Stimulated activated CD8-positive, alpha-beta memory T cell treated with anti-CD3 and anti-CD28 coated beads, Interleukin-7, amount 100 ng/mL, for 1 hour (primary cell): Measurements from ENCODE around the gene STARD3.
A peak's percentile ranks its signal among the peaks of the same experiment; 100 is the strongest.

ENCODE experiments used
- DNase-seq, 2 donors: peaks; one replicate each; pipeline ENCODE4 v3.0.0-alpha.2; 2020; ENCODE audit warnings: low read depth in 2 of 2

The STARD3 gene

DNA sequence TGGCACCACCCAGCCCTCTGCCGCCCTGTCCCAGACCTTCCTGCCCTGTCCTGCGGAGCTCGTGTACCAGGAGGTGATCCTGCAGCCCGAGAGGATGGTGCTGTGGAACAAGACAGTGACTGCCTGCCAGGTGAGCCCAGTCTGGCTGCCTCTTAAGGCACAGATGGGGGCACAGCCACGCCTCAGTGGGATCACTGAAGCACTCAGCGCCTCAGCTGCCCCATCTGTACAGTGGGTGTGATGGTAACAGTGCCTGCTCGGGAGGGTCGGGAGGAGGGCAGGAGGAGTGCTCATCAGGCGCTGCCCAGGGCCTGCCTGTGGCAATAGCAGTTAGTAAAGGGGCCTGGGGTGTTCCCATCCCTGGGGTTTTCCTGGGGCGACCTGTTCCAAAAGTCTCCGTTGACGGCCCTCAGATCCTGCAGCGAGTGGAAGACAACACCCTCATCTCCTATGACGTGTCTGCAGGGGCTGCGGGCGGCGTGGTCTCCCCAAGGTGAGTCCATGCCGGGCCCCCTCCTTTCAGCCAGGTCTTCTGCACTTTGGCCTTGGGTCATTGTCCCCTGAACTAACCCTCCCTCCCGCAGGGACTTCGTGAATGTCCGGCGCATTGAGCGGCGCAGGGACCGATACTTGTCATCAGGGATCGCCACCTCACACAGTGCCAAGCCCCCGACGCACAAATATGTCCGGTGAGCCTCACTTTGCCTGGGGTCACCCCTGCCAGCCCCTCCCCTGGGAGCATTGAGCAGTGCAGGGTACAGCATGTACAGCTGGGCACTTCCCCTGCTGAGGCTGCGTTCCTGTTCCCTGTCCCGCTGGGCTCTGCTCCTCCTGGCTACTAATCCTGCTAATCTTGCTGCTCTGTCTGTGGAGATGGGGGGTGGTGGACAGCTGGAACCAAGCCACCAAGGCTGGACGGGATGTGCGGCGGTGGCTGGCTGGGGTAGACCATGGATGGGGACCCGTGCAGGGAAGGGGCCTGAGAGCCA is 23.7 kb downstream of the STARD3 start:
- DNase-seq: no peak

DNA sequence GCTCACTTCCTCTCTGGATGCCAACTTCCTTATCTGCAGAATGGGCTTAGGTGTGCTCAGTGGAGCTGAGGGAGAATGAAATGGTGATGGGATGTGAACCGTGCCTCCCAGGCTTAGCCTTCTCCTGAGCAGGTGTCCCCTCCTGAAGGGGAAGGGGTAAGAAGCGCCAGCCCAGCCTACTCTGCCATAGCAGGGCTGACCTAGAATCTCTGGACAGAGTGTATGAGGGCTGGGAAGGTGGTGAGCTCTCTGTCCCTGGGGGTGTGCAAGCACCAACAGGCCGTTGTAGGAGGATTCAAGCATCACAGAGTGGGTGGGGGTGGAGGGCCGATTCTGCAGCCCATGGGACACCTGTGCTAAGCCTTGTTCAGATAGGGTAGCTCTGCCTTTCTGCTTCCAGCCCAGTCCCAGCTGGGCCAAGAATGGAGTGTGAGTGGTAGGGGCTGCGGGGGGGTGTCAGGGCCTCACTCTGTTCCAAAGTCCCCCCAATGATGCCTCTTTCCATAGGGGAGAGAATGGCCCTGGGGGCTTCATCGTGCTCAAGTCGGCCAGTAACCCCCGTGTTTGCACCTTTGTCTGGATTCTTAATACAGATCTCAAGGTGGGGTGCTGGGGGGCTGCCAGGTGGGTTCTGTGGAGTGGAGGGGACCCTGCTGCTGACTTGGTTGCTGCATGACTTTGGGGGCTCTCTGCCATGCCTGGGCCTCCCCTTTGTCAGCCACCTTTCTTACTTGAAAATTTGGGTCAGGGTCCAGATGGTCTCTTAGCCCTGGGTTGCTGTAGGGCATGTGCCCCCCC is 25.0 kb downstream of the STARD3 start:
- no peak for DNase-seq

DNA sequence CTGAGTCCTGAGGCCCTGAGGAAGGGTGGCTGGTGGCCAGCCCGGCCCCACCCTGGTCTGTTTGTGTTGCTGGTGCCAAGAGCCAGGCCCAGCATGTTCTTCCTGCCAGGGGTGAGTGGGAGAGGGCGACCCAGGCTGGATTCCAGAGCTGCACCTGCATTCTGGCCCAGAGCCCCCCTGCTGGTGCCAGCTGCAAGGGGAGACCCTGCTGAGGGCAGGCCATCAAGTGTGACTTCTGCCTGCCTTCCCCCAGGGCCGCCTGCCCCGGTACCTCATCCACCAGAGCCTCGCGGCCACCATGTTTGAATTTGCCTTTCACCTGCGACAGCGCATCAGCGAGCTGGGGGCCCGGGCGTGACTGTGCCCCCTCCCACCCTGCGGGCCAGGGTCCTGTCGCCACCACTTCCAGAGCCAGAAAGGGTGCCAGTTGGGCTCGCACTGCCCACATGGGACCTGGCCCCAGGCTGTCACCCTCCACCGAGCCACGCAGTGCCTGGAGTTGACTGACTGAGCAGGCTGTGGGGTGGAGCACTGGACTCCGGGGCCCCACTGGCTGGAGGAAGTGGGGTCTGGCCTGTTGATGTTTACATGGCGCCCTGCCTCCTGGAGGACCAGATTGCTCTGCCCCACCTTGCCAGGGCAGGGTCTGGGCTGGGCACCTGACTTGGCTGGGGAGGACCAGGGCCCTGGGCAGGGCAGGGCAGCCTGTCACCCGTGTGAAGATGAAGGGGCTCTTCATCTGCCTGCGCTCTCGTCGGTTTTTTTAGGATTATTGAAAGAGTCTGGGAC is 25.8 kb downstream of the STARD3 start:
- DNase-seq: no peak

DNA sequence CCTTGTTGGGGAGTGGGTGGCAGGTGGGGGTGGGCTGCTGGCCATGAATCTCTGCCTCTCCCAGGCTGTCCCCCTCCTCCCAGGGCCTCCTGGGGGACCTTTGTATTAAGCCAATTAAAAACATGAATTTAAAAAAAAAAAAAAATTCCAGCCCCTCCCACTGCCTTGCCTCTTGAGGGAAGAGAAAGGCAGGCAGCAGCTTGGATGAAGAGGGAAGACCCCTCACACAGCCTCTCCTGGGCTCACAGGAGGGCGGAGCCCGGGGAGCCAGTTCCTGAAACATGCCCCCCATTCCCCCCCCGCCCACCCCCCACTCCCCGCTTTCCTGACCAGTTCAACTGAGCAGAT is 26.4 kb downstream of the STARD3 start:
- no peak for DNase-seq

DNA sequence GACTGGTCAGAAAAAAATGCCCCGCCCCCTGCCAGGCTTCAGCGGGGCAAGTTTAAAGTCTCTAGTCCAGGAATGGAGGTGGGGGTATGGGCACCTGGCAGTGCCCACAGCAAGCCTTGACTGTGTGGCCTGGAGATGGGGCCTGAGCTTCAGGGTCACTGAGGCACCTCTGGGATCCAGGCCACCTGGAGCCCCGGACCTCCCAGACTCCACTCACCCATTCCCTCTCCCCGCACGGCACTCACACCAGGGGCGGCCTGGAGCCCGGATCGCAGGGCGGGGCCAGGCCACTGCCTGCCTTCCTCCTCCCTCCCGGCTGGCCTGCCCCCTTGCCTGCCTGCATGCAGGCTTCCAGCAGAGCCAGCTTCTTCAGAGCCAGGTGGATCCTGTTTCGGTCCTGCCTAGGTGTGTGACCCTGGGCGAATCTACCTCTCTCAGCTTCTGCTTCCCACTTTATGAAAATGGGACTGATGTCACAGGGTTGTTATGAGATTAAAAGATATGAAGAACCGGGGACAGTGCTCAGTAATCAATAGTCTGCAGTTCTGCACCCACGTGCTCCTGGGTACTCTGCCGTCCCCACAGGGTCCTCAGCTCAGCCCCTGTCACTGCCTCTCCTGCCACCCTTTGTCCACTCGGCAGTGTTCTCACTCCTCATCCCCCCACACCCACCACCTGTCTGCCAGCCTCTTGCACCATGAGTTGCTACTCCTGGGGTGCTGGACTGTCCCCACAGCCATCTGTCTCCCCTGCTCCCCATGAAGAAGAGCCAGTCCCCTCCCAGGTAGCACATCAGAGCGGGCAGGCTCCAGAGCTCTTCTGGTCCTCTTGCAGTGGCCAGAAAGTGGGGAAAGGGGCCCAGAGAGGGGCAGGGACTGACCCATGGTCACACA is 27.0 kb downstream of the STARD3 start:
- no peak for DNase-seq

DNA sequence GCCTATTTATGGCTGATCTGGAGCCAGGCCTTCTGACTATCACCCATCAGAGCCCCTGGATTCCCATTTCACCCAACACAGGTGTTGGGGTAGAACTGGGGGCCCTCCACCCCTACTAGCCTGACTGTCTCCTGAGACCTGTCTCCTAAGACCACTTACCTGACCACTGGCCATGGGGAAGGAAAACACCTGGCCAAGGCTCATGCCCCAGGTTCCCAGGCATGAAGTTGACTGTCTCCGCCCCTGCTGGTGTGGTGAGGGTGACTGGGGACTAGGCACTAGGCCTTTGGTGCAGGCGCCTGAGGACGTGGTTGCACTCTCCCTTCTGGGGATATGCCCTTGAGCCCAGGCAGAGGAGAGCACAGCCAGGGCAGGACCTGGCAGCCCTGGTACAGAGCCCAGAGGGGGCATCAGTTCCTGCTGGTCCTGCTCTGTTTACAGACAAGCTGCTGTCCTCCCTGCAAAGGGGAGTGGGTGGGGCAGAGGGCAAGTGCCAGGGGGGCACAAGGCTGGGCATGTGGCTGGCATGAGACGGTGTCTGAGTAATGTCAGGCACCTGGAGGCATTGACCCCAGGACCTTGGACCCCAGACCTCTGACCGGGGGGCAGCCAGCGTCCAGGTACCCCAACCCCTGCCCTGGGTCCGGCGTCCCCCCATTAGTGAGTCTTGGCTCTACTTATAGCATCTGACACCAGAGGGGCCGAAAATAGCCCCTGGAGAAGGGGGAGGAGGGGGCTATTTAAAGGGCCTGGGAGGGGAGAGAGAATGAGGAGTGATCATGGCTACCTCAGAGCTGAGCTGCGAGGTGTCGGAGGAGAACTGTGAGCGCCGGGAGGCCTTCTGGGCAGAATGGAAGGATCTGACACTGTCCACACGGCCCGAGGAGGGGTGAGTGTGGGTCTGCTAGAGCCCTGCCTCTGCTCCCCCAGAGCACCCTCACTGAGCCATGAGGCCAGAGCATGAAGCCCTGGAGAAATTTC is 27.9 kb downstream of the STARD3 start, which contains the start of gene TCAP:
TSS of gene TCAP (plus strand) at position 769 of the 981 bp plus-strand sequence. CDS start at position 780, 11 bp downstream.
- no peak for DNase-seq

DNA sequence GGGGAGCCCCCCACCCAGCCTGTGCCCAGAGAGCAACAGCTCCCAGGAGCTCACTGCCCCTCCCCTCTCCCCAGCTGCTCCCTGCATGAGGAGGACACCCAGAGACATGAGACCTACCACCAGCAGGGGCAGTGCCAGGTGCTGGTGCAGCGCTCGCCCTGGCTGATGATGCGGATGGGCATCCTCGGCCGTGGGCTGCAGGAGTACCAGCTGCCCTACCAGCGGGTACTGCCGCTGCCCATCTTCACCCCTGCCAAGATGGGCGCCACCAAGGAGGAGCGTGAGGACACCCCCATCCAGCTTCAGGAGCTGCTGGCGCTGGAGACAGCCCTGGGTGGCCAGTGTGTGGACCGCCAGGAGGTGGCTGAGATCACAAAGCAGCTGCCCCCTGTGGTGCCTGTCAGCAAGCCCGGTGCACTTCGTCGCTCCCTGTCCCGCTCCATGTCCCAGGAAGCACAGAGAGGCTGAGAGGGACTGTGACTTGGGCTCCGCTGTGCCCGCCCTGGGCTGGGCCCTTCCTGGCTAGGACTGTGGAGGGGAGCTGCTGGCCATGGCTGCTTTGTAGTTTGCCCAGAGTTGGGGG is 28.8 kb downstream of the STARD3 start:
- DNase-seq: no peak

DNA sequence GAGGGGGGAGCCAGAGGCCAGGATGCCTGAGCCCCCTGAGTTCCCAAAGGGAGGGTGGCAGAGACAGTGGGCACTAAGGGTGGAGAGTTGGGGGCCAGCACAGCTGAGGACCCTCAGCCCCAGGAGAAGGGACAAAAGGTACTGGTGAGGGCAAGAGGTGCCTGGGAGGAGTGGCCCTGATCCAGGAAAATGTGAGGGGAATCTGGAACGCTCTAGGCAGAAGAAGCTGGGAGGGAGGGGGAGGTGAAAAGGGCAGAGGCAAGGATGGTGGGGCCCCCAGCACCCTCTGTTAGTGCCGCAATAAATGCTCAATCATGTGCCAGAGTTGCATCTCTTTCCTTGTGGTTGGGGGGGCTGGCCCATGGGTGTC is 29.3 kb downstream of the STARD3 start:
- no peak for DNase-seq

DNA sequence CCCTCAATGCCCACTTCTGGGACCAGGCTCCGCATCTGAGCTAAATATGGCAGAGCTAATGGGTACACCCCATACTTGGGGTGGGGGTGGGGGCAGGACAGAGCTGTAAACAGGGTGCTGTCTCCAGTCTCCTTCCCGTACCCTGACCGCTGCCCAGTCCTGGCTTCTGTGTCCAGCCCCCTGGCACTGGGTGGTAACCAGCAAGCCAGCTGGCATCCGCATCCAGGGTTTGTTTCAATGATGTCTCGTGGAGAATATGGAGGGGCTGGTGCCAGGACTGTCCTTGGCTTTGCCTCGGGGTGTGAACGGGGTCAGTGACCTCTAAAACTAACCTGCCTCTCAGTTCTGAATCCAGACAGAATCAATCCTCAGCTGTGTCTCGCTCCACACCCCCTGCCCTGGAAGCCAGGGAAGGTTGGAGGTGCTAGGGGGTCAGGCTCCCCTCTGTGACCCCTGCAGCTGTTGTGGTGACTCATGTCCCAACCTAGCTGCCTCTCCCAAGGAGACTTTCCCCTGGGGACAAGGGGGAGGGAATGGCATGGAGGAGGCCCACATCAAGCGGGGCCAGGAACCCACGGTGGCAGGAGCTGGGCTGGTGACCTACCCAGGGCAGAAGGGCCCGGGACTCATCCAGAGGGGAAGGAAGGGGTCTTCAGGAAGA is 29.8 kb downstream of the STARD3 start:
- DNase-seq: no peak

DNA sequence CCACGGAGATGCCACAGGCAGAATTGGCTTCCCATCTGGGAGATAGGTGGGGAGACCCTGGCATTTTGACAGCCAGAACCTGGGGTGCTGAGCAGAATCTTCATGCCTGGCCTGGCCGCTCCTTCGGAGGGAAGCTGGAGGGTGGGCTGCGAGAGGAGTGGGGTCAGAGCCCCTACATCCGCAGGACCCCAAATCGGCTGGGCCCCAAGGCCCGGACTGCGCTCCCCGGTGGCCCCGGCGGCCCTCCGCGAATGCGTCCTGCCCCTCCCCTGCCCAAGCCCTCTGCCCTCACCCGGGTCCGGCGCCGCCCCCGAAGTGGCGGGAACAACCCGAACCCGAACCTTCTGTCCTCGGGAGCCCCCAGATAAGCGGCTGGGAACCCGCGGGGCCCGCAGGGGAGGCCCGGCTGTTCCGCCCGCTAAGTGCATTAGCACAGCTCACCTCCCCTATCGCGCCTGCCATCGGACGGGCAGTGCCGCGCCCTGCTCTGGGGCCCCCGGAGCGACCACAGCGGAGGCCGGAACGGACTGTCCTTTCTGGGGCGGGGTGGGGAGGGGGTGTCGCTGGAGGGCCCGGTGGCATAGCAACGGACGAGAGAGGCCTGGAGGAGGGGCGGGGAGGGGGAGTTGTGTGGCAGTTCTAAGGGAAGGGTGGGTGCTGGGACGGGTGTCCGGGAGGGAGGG is 30.5 kb downstream of the STARD3 start:
- no peak for DNase-seq

DNA sequence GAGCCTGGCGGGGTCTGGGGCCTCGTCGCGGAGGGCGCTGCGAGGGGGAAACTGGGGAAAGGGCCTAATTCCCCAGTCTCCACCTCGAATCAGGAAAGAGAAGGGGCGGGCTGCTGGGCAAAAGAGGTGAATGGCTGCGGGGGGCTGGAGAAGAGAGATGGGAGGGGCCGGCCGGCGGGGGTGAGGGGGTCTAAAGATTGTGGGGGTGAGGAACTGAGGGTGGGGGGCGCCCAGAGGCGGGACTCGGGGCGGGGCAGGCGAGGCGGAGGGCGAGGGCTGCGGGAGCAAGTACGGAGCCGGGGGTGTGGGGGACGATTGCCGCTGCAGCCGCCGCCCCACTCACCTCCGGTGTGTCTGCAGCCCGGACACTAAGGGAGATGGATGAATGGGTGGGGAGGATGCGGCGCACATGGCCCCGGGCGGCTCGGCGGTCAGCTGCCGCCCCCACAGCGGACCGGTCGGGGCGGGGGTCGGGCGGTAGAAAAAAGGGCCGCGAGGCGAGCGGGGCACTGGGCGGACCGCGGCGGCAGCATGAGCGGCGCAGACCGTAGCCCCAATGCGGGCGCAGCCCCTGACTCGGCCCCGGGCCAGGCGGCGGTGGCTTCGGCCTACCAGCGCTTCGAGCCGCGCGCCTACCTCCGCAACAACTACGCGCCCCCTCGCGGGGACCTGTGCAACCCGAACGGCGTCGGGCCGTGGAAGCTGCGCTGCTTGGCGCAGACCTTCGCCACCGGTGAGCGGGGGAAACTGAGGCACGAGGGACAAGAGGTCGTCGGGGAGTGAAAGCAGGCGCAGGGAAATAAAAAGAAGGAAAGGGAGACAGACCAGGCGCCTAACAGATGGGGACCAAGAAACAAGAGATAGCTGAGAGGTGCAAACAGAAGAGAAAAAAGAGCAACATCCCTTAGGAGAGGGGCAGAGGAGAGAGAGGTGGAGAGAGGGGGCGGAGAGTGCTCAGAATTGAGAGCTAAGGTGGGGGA is 31.3 kb downstream of the STARD3 start, which contains the start of gene PNMT:
TSS of gene PNMT (plus strand) at position 509 of the 980 bp plus-strand sequence. CDS start at position 532, 23 bp downstream.
- DNase-seq: peak in 1 of 2 donors; percentile 50

DNA sequence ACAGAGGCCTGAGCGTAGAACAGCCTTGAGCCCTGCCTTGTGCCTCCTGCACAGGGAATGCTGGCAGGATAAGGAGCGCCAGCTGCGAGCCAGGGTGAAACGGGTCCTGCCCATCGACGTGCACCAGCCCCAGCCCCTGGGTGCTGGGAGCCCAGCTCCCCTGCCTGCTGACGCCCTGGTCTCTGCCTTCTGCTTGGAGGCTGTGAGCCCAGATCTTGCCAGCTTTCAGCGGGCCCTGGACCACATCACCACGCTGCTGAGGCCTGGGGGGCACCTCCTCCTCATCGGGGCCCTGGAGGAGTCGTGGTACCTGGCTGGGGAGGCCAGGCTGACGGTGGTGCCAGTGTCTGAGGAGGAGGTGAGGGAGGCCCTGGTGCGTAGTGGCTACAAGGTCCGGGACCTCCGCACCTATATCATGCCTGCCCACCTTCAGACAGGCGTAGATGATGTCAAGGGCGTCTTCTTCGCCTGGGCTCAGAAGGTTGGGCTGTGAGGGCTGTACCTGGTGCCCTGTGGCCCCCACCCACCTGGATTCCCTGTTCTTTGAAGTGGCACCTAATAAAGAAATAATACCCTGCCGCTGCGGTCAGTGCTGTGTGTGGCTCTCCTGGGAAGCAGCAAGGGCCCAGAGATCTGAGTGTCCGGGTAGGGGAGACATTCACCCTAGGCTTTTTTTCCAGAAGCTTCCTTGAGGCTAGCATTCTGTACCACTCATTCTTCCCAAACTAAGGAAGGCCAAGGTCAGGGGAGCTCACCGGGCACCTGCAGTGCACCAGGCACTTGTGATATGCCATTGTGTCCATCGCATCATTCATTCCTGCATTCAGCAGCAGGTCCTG is 33.2 kb downstream of the STARD3 start:
- DNase-seq: no peak

DNA sequence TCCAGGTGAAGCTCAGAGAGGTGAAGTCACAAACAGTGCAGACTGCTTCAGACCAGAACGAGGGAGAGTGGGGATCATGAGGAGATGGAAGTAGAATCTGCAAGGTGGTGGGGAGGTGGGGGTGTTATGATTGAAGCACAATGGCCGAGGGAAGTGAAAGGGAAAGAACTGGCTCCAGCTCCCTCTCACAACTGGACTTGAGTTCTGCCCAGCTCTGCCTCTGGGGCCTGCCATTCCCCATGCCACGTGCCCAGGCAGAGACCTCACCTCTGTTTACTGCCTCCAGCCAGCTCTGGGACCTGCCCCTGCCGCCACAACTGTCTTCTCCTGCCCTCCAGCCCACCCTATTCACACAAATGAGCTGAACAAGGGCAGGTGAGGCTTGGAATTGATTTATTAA is 33.8 kb downstream of the STARD3 start:
- no peak for DNase-seq

DNA sequence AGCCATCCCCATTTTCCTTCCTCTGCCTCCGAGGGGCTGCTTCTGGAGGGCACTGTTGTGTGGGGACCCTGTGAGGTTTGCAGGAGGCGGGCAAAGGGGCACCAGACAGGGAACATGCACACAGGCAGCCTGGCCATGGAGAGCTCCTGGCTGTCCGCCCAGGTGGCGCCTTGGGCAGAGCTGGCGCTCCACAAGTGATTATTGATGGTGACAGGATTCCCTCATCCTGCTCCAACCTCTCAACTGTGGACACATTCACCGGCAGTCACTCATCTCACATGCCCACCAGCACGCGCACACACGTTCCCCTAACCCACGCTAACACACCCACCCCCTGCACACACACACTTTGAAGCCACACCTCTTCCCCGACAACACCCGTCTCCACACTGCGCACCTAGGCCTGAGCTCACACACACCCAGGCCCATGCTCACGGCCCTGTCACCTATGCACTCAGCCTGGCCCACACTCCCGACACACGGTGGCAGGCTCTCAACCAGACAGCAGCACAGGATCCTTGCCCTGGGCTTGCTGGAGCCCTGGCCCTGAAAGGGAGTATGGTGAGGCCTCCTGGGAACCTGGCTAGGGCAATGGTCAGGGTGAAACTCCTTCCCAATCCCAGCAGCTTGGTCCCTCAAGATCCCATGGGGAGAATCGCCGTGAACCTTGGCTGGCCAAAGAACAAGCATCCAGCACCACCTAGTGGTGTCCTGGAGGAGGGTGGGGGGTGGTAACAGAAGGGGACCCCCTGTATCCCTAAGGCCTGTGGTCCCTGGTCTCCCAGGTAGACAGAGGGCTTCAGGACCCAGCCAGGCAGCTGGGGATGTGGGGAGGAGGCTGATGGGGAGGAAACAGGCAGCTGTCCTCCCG is 34.9 kb downstream of the STARD3 start:
- no peak for DNase-seq
